Peyer's patch (tissue), 4 donors: Measurements from ENCODE around the gene PYROXD2. TPM values are rescaled to one million over a fixed set of nuclear protein-coding genes. Genes with fewer than 3 reads are reported as not detected.

ENCODE experiments used
- DNase-seq, 3 donors: peaks; one replicate each; pipeline ENCODE4 v3.0.0-alpha.2; 2017 to 2019
- H3K27ac ChIP-seq, 4 donors: fragments of 200-600 bp; sonication (generic); one replicate each; pipeline ENCODE4 v1.5.1; 2016 to 2019
- H3K27me3 ChIP-seq, 2 donors: fragments of 200-600 bp; sonication (generic); one replicate each; pipeline ENCODE4 v1.5.1; 2019
- H3K36me3 ChIP-seq, 3 donors: fragments of 200-600 bp; sonication (generic); one replicate each; pipeline ENCODE4 v1.5.1; 2016 to 2019
- H3K4me1 ChIP-seq, 4 donors: fragments of 200-600 bp; sonication (generic); one replicate each; pipeline ENCODE4 v1.5.1; 2016 to 2019
- H3K4me3 ChIP-seq, 4 donors: fragments of 200-600 bp; sonication (generic); 1 replicate in 3 of 4; 2 replicates in 1 of 4; pipeline ENCODE4 v1.5.1; 2016 to 2019; ENCODE audit warnings: mild to moderate bottlenecking in 1 of 4
- H3K9me3 ChIP-seq, 4 donors: fragments of 200-600 bp; sonication (generic); one replicate each; pipeline ENCODE4 v1.5.1; 2016 to 2019; ENCODE audit warnings: mild to moderate bottlenecking in 1 of 4
- CTCF ChIP-seq, 6 experiments: fragments of 450-650 bp in 4 of 6; fragments of 200-600 bp in 2 of 6; sonication (generic) in 1 of 6; IDR thresholded peaks; one replicate each; pipeline ENCODE4 v1.5.1; 2017 to 2019; ENCODE audit warnings: antibody characterized with exemption in 6 of 6, mild to moderate bottlenecking in 3 of 6, moderate library complexity in 1 of 6
- POLR2A ChIP-seq, 2 donors: fragments of 450-650 bp; IDR thresholded peaks; one replicate each; pipeline ENCODE4 v1.5.1; 2017; ENCODE audit warnings: antibody characterized with exemption in 2 of 2, mild to moderate bottlenecking in 2 of 2, moderate library complexity in 2 of 2
- total RNA-seq, 4 donors: library from RNA; depleted of rRNA; stranded (reverse); fragments of >200 nt; gene quantifications; one replicate each; pipeline ENCODE4 v1.1.0, GENCODE V29; 2016

PYROXD2 gene
- 10 to 100 TPM in 2 of 4 donors, 1 to 10 TPM in 2; 7.0 to 23.1 (median 11.5) TPM for total RNA-seq

- DNase-seq: peak; percentile 62 to 89 (median 89)
- H3K9me3 ChIP-seq: no peaks in the 10 kb centered on the region
- H3K36me3 ChIP-seq: peaks cover 0 to 37% (median 0%) of the 10 kb centered on the region in 3 donors
- peak within 1 kb of the TSS; percentile 55 to 73 (median 68) for H3K27ac ChIP-seq
- no peaks in the 10 kb centered on the region for H3K27me3 ChIP-seq
- peak within 1 kb of the TSS; percentile 26 to 57 (median 46) for H3K4me3 ChIP-seq
- TF ChIP-seq POLR2A (IDR thresholded peaks at IDR 0.05): peak in 1 of 2 donors; percentile 43
- no peak for TF ChIP-seq CTCF (IDR thresholded peaks at IDR 0.05)
- H3K4me1 ChIP-seq: peaks cover 0 to 6% (median 3%) of the 10 kb centered on the region in 4 donors
These were observed at the start of gene PYROXD2 for GRCh38 chr10:98414932-98415730. Gene PYROXD2, minus strand, starts transcription at chr10:98415182. Its CDS starts 47 bp downstream, at chr10:98415135.

GRCh38 chr10:98463976-98464754 is 49.2 kb upstream of the PYROXD2 start:
- H3K4me3 ChIP-seq: no peak overlapping the region
- no peak overlapping the region for H3K27ac ChIP-seq
- no peak for DNase-seq
- H3K36me3 ChIP-seq: no peaks in the 10 kb centered on the region
- no peaks in the 10 kb centered on the region for H3K4me1 ChIP-seq
- H3K27me3 ChIP-seq: no peaks in the 10 kb centered on the region
- H3K9me3 ChIP-seq: no peaks in the 10 kb centered on the region
- TF ChIP-seq POLR2A (IDR thresholded peaks at IDR 0.05): no peak
- no peak for TF ChIP-seq CTCF (IDR thresholded peaks at IDR 0.05)

GRCh38 chr10:98463016-98463415 is 48.0 kb upstream of the PYROXD2 start:
- DNase-seq: no peak
- Histone ChIP-seq H3K4me3 (no peak overlapping the region), H3K4me1 (no peaks in the 10 kb centered on the region), H3K27ac (no peak overlapping the region), H3K36me3 (no peaks in the 10 kb centered on the region), H3K27me3 (no peaks in the 10 kb centered on the region), H3K9me3 (no peaks in the 10 kb centered on the region)
- TF ChIP-seq POLR2A (IDR thresholded peaks at IDR 0.05) (no peak), CTCF (IDR thresholded peaks at IDR 0.05) (no peak)

- no peaks in the 10 kb centered on the region for H3K36me3 ChIP-seq
- no peaks in the 10 kb centered on the region for H3K9me3 ChIP-seq
- H3K4me3 ChIP-seq: no peak overlapping the region
- H3K27ac ChIP-seq: peak overlapping the region in 2 of 4 donors; percentile 52 to 73
- DNase-seq: no peak
- H3K27me3 ChIP-seq: no peaks in the 10 kb centered on the region
- no peaks in the 10 kb centered on the region for H3K4me1 ChIP-seq
- no peak for TF ChIP-seq CTCF (IDR thresholded peaks at IDR 0.05)
- no peak for TF ChIP-seq POLR2A (IDR thresholded peaks at IDR 0.05)
These were observed 46.5 kb upstream of the PYROXD2 start for GRCh38 chr10:98461500-98461842.

- peak overlapping the region in 2 of 4 donors; percentile 52 to 73 for H3K27ac ChIP-seq
- no peak overlapping the region for H3K4me3 ChIP-seq
- H3K27me3 ChIP-seq: no peaks in the 10 kb centered on the region
- H3K36me3 ChIP-seq: no peaks in the 10 kb centered on the region
- no peaks in the 10 kb centered on the region for H3K4me1 ChIP-seq
- H3K9me3 ChIP-seq: no peaks in the 10 kb centered on the region
- TF ChIP-seq POLR2A (IDR thresholded peaks at IDR 0.05): no peak
- DNase-seq: peak in 1 of 3 donors; percentile 76
These were observed 46.0 kb upstream of the PYROXD2 start for GRCh38 chr10:98460837-98461499.
